ENCODE data around the gene FOXL3. TPM values are rescaled to one million over a fixed set of nuclear protein-coding genes. Genes with fewer than 3 reads are reported as not detected.
A peak's percentile ranks its signal among the peaks of the same experiment; 100 is the strongest.

Gene FOXL3
- total RNA-seq, 1 experiment from 2014 or later = not detected

GRCh38 chr7:264541-265191, 25.3 kb upstream of the FOXL3 start:
- no TSS peak for BruUV-seq (replicated peaks)
- Mint-ChIP-seq H3K4me1 (ENCODE audit: insufficient read depth, unreplicated experiment) (no peaks in the 10 kb centered on the region), H3K9me3 (ENCODE audit: unreplicated experiment) (peaks cover 10% of the 10 kb centered on the region), H3K27me3 (ENCODE audit: insufficient read depth, unreplicated experiment) (peaks cover 14% of the 10 kb centered on the region), H3K4me3 (ENCODE audit: unreplicated experiment) (no peak overlapping the region), H3K27ac (ENCODE audit: low read depth, unreplicated experiment) (no peak overlapping the region), H3K36me3 (ENCODE audit: insufficient read depth, unreplicated experiment) (peaks cover 18% of the 10 kb centered on the region)
- ChIA-PET CTCF (interaction anchor here (0.6 to 0.9 kb wide), 5 partner anchors 10 to 234 kb away, joined by 3 to 4 read pairs (median 4); no protein-coding TSS in a partner anchor), POLR2A (no interaction called here)
- TF ChIP-seq CTCF (IDR thresholded peaks at IDR 0.05; ENCODE audit: unreplicated experiment) = no peak
- DNase-seq (ENCODE audit: unreplicated experiment) = peak; percentile 31
- intact Hi-C loops (cut with micrococcal nuclease) = no loop called here

- DNase-seq (ENCODE audit: unreplicated experiment) = no peak
- Mint-ChIP-seq H3K27ac (ENCODE audit: low read depth, unreplicated experiment) (no peak overlapping the region), H3K4me3 (ENCODE audit: unreplicated experiment) (no peak overlapping the region), H3K9me3 (ENCODE audit: unreplicated experiment) (peaks cover 10% of the 10 kb centered on the region), H3K4me1 (ENCODE audit: insufficient read depth, unreplicated experiment) (no peaks in the 10 kb centered on the region), H3K36me3 (ENCODE audit: insufficient read depth, unreplicated experiment) (peaks cover 11% of the 10 kb centered on the region), H3K27me3 (ENCODE audit: insufficient read depth, unreplicated experiment) (peaks cover 14% of the 10 kb centered on the region)
- CTCF ChIA-PET = interaction anchor here (0.6 to 2.2 kb wide), 8 partner anchors 10 to 403 kb away, joined by 3 to 11 read pairs (median 4); no protein-coding TSS in a partner anchor
- intact Hi-C loops (cut with micrococcal nuclease) = no loop called here
- BruUV-seq (replicated peaks) = no TSS peak
- POLR2A ChIA-PET = interaction anchor here (0.6 kb wide), 1 partner anchor 229 kb away, joined by 3 read pairs; no protein-coding TSS in a partner anchor
- no peak for TF ChIP-seq CTCF (IDR thresholded peaks at IDR 0.05; ENCODE audit: unreplicated experiment)
These were observed 24.6 kb upstream of the FOXL3 start for GRCh38 chr7:265192-265997.

GRCh38 chr7:265998-266850, 23.7 kb upstream of the FOXL3 start:
- peaks cover 10% of the 10 kb centered on the region for H3K9me3 Mint-ChIP-seq (ENCODE audit: unreplicated experiment)
- TF ChIP-seq CTCF (IDR thresholded peaks at IDR 0.05; ENCODE audit: unreplicated experiment) = no peak
- intact Hi-C loops (cut with micrococcal nuclease) = no loop called here
- H3K4me1 Mint-ChIP-seq (ENCODE audit: insufficient read depth, unreplicated experiment) = no peaks in the 10 kb centered on the region
- H3K4me3 Mint-ChIP-seq (ENCODE audit: unreplicated experiment) = no peak overlapping the region
- CTCF ChIA-PET = interaction anchor here (0.9 to 2.2 kb wide), 9 partner anchors 11 to 403 kb away, joined by 3 to 11 read pairs (median 4); no protein-coding TSS in a partner anchor
- DNase-seq (ENCODE audit: unreplicated experiment) = no peak
- H3K36me3 Mint-ChIP-seq (ENCODE audit: insufficient read depth, unreplicated experiment) = peaks cover 8% of the 10 kb centered on the region
- H3K27ac Mint-ChIP-seq (ENCODE audit: low read depth, unreplicated experiment) = no peak overlapping the region
- BruUV-seq (replicated peaks) = no TSS peak
- POLR2A ChIA-PET = interaction anchor here (0.6 kb wide), 1 partner anchor 228 kb away, joined by 3 read pairs; no protein-coding TSS in a partner anchor
- peaks cover 14% of the 10 kb centered on the region for H3K27me3 Mint-ChIP-seq (ENCODE audit: insufficient read depth, unreplicated experiment)
